Measurements from ENCODE around the gene SRD5A3. TPM values are rescaled to one million over a fixed set of nuclear protein-coding genes. Genes with fewer than 3 reads are reported as not detected.

SRD5A3 gene
- total and polyA plus RNA-seq, 4 experiments from 2014 or later, result 2.9 to 26.2 (median 6.7) TPM

DNA sequence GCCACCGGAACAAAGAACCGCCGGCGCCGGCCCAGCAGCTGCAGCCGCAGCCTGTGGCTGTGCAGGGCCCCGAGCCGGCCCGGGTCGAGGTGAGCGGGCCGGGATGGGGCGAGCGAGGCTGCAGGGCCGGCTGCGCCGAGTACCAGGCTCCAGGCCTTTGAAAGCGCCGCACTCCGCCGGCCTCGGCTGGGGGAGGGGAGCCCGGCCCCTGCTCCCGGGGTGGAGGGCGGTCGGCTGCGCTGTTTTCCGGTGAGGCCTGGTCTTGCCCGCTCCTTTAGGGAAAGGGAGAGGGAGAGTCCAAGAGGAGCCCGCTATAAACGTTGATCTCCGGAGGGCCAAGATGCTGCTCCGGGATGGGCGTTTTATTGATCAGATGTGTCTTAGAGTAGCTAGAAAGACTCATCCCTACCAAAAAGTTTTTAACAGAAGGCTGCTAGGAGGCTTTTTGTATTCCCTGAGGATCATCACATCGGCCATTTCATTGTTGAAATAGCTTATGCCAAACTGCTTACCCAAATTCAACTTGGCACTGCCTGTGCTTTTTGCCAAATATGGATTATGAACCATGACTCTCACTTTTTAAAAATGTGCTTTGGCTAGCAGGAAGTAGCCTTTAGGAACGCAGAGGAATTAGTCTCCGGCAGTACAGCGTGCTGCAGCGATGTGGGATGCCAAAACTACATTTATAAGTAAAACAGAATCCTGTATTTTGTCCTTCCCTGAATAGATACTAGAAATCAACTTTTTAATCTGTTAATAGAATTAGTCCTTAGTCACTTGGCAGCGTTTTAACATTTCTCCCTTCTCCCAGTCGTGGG is 50.5 kb downstream of the SRD5A3 start:
- peaks cover 35 to 56% (median 44%) of the 10 kb centered on the region in 4 donors for H3K4me1 Mint-ChIP-seq

GRCh38 chr4:55397126-55397436 is 51.0 kb downstream of the SRD5A3 start:
- intact Hi-C loops (cut with micrococcal nuclease), result loop anchor here (5.0 kb wide), 5 partner anchors 455 to 1960 kb away; partner anchors contain the start of genes CHIC2, NOA1, POLR2B and REST
- peaks cover 0 to 2% (median 0%) of the 10 kb centered on the region in 8 donors for H3K9me3 Mint-ChIP-seq
- H3K36me3 Mint-ChIP-seq, result peaks cover 4 to 30% of the 10 kb centered on the region in 2 donors
- H3K36me3 ChIP-seq (ENCODE audit: insufficient read depth, low read length), result no peaks in the 10 kb centered on the region
- DNase-seq, result no peak
- H3K27ac Mint-ChIP-seq, result peak overlapping the region; percentile 64 to 93 (median 91)
- H3K4me1 ChIP-seq (ENCODE audit: insufficient read depth, low read length), result peaks cover 48% of the 10 kb centered on the region
- H3K4me1 Mint-ChIP-seq, result peaks cover 35 to 56% (median 44%) of the 10 kb centered on the region in 4 donors
- peak overlapping the region; percentile 84 for H3K27ac ChIP-seq (ENCODE audit: low read depth, low read length)
- ChIA-PET CTCF (ENCODE audit: partially characterized antibody) (interaction anchor here (0.9 to 2.3 kb wide), 3 partner anchors 51 to 107 kb away, joined by 3 to 6 read pairs (median 4); no protein-coding TSS in a partner anchor), POLR2A (ENCODE audit: partially characterized antibody) (interaction anchor here (1.0 to 3.8 kb wide), 3 partner anchors 12 to 149 kb away, joined by 3 to 53 read pairs (median 11); partner anchors contain the start of genes CLOCK and SRD5A3)
- no peaks in the 10 kb centered on the region for H3K27me3 ChIP-seq (ENCODE audit: insufficient read depth, low read length)
- peak overlapping the region; percentile 59 to 74 for H3K4me3 ChIP-seq (ENCODE audit: low read length in 2 of 2)
- no peaks in the 10 kb centered on the region for H3K27me3 Mint-ChIP-seq
- no peaks in the 10 kb centered on the region for H3K9me3 ChIP-seq (ENCODE audit: control insufficient read depth in 1 of 2, low read length in 2 of 2)
- peak overlapping the region; percentile 86 to 91 (median 89) for H3K4me3 Mint-ChIP-seq

More for the DNA sequence above, 50.5 kb downstream of the SRD5A3 start:
- H3K36me3 Mint-ChIP-seq, result peaks cover 4 to 30% of the 10 kb centered on the region in 2 donors
- Histone ChIP-seq H3K27ac (ENCODE audit: low read depth, low read length) (peak overlapping the region; percentile 84), H3K36me3 (ENCODE audit: insufficient read depth, low read length) (no peaks in the 10 kb centered on the region), H3K4me3 (ENCODE audit: low read length in 2 of 2) (peak overlapping the region; percentile 59 to 74), H3K9me3 (ENCODE audit: control insufficient read depth in 1 of 2, low read length in 2 of 2) (no peaks in the 10 kb centered on the region), H3K4me1 (ENCODE audit: insufficient read depth, low read length) (peaks cover 47% of the 10 kb centered on the region), H3K27me3 (ENCODE audit: insufficient read depth, low read length) (no peaks in the 10 kb centered on the region)
- peaks cover 0 to 2% (median 0%) of the 10 kb centered on the region in 8 donors for H3K9me3 Mint-ChIP-seq
- DNase-seq, result peak in 4 of 5 donors; percentile 8 to 43 (median 30)
- CTCF ChIA-PET (ENCODE audit: partially characterized antibody), result interaction anchor here (0.9 to 4.8 kb wide), 6 partner anchors 10 to 156 kb away, joined by 3 to 43 read pairs (median 4); partner anchors contain the start of gene SRD5A3
- POLR2A ChIA-PET (ENCODE audit: partially characterized antibody), result interaction anchor here (1.0 to 3.8 kb wide), 9 partner anchors 10 to 552 kb away, joined by 3 to 53 read pairs (median 5); partner anchors contain the start of genes CEP135, CLOCK, EXOC1 and SRD5A3
- H3K27ac Mint-ChIP-seq, result peak overlapping the region; percentile 75 to 99 (median 92)
- intact Hi-C loops (cut with micrococcal nuclease), result loop anchor here (5.0 kb wide), 5 partner anchors 454 to 1959 kb away; partner anchors contain the start of genes CHIC2, NOA1, POLR2B and REST
- H3K27me3 Mint-ChIP-seq, result no peaks in the 10 kb centered on the region
- H3K4me3 Mint-ChIP-seq, result peak overlapping the region; percentile 87 to 98 (median 91)

DNA sequence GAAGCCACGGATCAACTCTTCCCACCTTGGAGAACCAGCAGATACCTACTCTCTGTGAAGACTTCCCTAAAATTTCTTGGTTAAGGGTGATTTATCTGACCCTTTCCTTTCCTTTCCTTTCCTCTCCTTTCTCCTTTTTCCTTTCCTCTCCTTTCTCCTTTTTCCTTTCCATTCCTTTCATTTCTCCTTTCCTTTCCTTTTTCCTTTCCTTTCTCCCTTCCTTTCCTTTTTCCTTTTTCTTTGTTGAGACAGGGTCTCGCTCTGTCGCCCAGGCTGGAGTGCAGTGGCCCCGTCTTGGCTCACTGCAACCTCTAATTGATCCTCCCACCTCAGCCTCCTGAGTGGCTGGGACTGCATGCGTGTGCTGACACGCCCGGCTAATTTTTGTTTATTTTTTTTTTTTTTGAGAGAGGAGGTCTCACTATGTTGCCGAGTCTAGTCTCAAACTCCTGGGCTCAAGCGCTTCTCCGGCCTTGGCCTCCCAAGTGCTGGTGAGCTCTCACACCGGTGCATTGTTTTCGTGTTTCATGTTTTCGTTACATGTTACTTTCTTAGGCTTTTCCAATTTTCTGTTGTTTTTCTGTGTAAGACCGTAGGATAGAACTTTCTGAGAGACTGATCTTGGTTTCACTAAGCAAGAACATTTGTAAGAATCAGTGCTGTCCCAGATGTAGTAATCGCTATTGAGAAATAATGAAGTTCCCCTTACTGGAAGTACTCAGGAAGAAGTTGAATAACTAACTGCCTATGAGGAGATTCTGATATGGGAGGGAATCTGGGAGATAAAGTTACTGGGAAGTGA is 51.7 kb downstream of the SRD5A3 start:
- DNase-seq, result no peak
- peak overlapping the region in 1 of 2 donors; percentile 74 for H3K4me3 ChIP-seq (ENCODE audit: low read length in 2 of 2)
- intact Hi-C loops (cut with micrococcal nuclease), result loop anchor here (5.0 kb wide), 5 partner anchors 455 to 1960 kb away; partner anchors contain the start of genes CHIC2, NOA1, POLR2B and REST

DNA sequence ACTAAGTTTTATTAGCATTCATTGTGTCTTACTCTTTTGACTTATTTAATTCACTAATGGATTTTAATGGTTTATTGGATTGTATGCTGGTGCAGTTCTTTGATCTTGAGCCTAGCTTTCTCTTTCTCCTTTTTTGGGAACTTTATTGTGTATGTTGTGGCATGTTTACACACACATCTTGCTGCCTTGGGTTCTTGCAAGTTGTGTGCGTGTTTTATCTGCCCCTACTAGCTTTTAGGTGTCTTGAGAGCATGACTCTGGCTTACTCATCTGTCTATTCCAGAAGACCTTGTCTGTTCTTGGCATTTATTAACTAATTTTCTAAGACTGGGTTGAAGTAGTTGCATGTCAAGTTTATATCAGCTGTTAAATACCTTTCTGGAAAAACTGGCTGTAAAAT is 52.4 kb downstream of the SRD5A3 start:
- peaks cover 0 to 2% (median 0%) of the 10 kb centered on the region in 8 donors for H3K9me3 Mint-ChIP-seq
- H3K4me3 ChIP-seq (ENCODE audit: low read length in 2 of 2), result peak overlapping the region in 1 of 2 donors; percentile 17
- H3K36me3 ChIP-seq (ENCODE audit: insufficient read depth, low read length), result no peaks in the 10 kb centered on the region
- peaks cover 38 to 56% (median 45%) of the 10 kb centered on the region in 4 donors for H3K4me1 Mint-ChIP-seq
- H3K27me3 ChIP-seq (ENCODE audit: insufficient read depth, low read length), result no peaks in the 10 kb centered on the region
- peak overlapping the region; percentile 36 for H3K27ac ChIP-seq (ENCODE audit: low read depth, low read length)
- intact Hi-C loops (cut with micrococcal nuclease), result loop anchor here (5.0 kb wide), 5 partner anchors 456 to 1961 kb away; partner anchors contain the start of genes CHIC2, NOA1, POLR2B and REST
- H3K4me1 ChIP-seq (ENCODE audit: insufficient read depth, low read length), result peaks cover 48% of the 10 kb centered on the region
- ChIA-PET POLR2A (ENCODE audit: partially characterized antibody) (interaction anchor here (0.9 to 1.0 kb wide), 3 partner anchors 26 to 551 kb away, joined by 4 read pairs; partner anchors contain the start of gene CEP135), CTCF (ENCODE audit: partially characterized antibody) (interaction anchor here (0.7 to 2.3 kb wide), 2 partner anchors 53 to 455 kb away, joined by 3 to 11 read pairs; partner anchors contain the start of gene SRD5A3)
- no peaks in the 10 kb centered on the region for H3K27me3 Mint-ChIP-seq
- DNase-seq, result no peak
- peaks cover 7 to 30% of the 10 kb centered on the region in 2 donors for H3K36me3 Mint-ChIP-seq
- H3K9me3 ChIP-seq (ENCODE audit: control insufficient read depth in 1 of 2, low read length in 2 of 2), result no peaks in the 10 kb centered on the region
- H3K4me3 Mint-ChIP-seq, result peak overlapping the region; percentile 65 to 91 (median 88)
- peak overlapping the region; percentile 39 to 93 (median 64) for H3K27ac Mint-ChIP-seq

More for the DNA sequence above, 51.7 kb downstream of the SRD5A3 start:
- ChIA-PET POLR2A (ENCODE audit: partially characterized antibody) (interaction anchor here (3.8 kb wide), 1 partner anchor 148 kb away, joined by 53 read pairs; the partner anchor contains the start of gene CLOCK), CTCF (ENCODE audit: partially characterized antibody) (interaction anchor here (1.0 to 2.3 kb wide), 2 partner anchors 52 kb away, joined by 4 to 11 read pairs; partner anchors contain the start of gene SRD5A3)
- H3K36me3 ChIP-seq (ENCODE audit: insufficient read depth, low read length), result no peaks in the 10 kb centered on the region
- peak overlapping the region; percentile 84 for H3K27ac ChIP-seq (ENCODE audit: low read depth, low read length)
- Mint-ChIP-seq H3K4me3 (peak overlapping the region; percentile 86 to 91 (median 89)), H3K27ac (peak overlapping the region; percentile 64 to 93 (median 91)), H3K4me1 (peaks cover 35 to 56% (median 44%) of the 10 kb centered on the region in 4 donors), H3K9me3 (peaks cover 0 to 2% (median 0%) of the 10 kb centered on the region in 8 donors), H3K27me3 (no peaks in the 10 kb centered on the region), H3K36me3 (peaks cover 4 to 30% of the 10 kb centered on the region in 2 donors)
- no peaks in the 10 kb centered on the region for H3K27me3 ChIP-seq (ENCODE audit: insufficient read depth, low read length)
- H3K4me1 ChIP-seq (ENCODE audit: insufficient read depth, low read length), result peaks cover 48% of the 10 kb centered on the region
- H3K9me3 ChIP-seq (ENCODE audit: control insufficient read depth in 1 of 2, low read length in 2 of 2), result no peaks in the 10 kb centered on the region

- Histone ChIP-seq H3K9me3 (ENCODE audit: control insufficient read depth in 1 of 2, low read length in 2 of 2) (no peaks in the 10 kb centered on the region), H3K4me1 (ENCODE audit: insufficient read depth, low read length) (peaks cover 48% of the 10 kb centered on the region), H3K4me3 (ENCODE audit: low read length in 2 of 2) (no peak overlapping the region), H3K27me3 (ENCODE audit: insufficient read depth, low read length) (no peaks in the 10 kb centered on the region), H3K36me3 (ENCODE audit: insufficient read depth, low read length) (no peaks in the 10 kb centered on the region), H3K27ac (ENCODE audit: low read depth, low read length) (no peak overlapping the region)
- Mint-ChIP-seq H3K27me3 (no peaks in the 10 kb centered on the region), H3K9me3 (peaks cover 0 to 2% (median 0%) of the 10 kb centered on the region in 8 donors), H3K36me3 (peaks cover 11 to 35% of the 10 kb centered on the region in 2 donors), H3K4me3 (peak overlapping the region in 7 of 8 donors; percentile 26 to 91 (median 68)), H3K4me1 (peaks cover 41 to 61% (median 48%) of the 10 kb centered on the region in 4 donors), H3K27ac (peak overlapping the region in 6 of 7 donors; percentile 63 to 91 (median 75))
- intact Hi-C loops (cut with micrococcal nuclease), result loop anchor here (5.0 kb wide), 5 partner anchors 457 to 1962 kb away; partner anchors contain the start of genes CHIC2, NOA1, POLR2B and REST
- CTCF ChIA-PET (ENCODE audit: partially characterized antibody), result interaction anchor here (0.7 to 2.3 kb wide), 3 partner anchors 53 to 455 kb away, joined by 3 to 11 read pairs (median 4); partner anchors contain the start of gene SRD5A3
- POLR2A ChIA-PET (ENCODE audit: partially characterized antibody), result interaction anchor here (0.9 to 1.0 kb wide), 3 partner anchors 26 to 550 kb away, joined by 4 read pairs; partner anchors contain the start of gene CEP135
- no peak for DNase-seq
Observed at GRCh38 chr4:55398966-55399365, 52.9 kb downstream of the SRD5A3 start.

DNA sequence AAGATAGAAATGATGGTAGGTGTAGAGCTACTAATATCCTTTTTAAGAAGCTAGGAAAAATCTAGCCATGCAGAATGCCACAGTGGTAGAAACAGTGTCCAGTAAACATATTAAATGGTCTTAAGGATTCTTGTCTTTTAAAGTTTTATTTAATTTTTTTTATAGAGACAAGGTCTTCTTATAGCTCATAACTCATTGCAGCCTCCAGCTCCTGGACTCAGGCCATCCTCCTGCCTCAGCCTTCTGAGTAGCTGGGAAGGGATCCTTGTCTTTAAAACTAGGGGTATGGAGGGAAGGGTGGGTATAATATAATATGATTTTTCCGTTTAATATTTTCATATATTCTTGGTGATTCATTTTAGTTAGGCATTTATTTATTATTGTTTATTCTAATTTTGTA is 53.5 kb downstream of the SRD5A3 start:
- no peak overlapping the region for H3K4me3 ChIP-seq (ENCODE audit: low read length in 2 of 2)
- peak overlapping the region in 1 of 7 donors; percentile 75 for H3K27ac Mint-ChIP-seq
- intact Hi-C loops (cut with micrococcal nuclease), result loop anchor here (5.0 kb wide), 5 partner anchors 457 to 1962 kb away; partner anchors contain the start of genes CHIC2, NOA1, POLR2B and REST

More for the DNA sequence above, 53.5 kb downstream of the SRD5A3 start:
- Histone ChIP-seq H3K27ac (ENCODE audit: low read depth, low read length) (no peak overlapping the region), H3K4me1 (ENCODE audit: insufficient read depth, low read length) (peaks cover 48% of the 10 kb centered on the region), H3K36me3 (ENCODE audit: insufficient read depth, low read length) (no peaks in the 10 kb centered on the region), H3K27me3 (ENCODE audit: insufficient read depth, low read length) (no peaks in the 10 kb centered on the region), H3K9me3 (ENCODE audit: control insufficient read depth in 1 of 2, low read length in 2 of 2) (no peaks in the 10 kb centered on the region)
- Mint-ChIP-seq H3K27me3 (no peaks in the 10 kb centered on the region), H3K4me1 (peaks cover 41 to 57% (median 49%) of the 10 kb centered on the region in 4 donors), H3K4me3 (peak overlapping the region in 3 of 8 donors; percentile 87 to 91 (median 89)), H3K9me3 (peaks cover 0 to 2% (median 0%) of the 10 kb centered on the region in 8 donors), H3K36me3 (peaks cover 12 to 35% of the 10 kb centered on the region in 2 donors)
- ChIA-PET CTCF (ENCODE audit: partially characterized antibody) (interaction anchor here (1.2 to 2.3 kb wide), 2 partner anchors 54 to 146 kb away, joined by 4 to 11 read pairs; partner anchors contain the start of gene SRD5A3), POLR2A (ENCODE audit: partially characterized antibody) (interaction anchor here (0.8 to 0.9 kb wide), 2 partner anchors 27 to 54 kb away, joined by 3 to 4 read pairs; no protein-coding TSS in a partner anchor)
- DNase-seq, result no peak

Data from CD4-positive, alpha-beta memory T cell (primary cell).